Ishikawa (cell line): ENCODE measurements around the gene SNORC.

Experiments
- CEBPB ChIP-seq: IDR thresholded peaks from 2 replicates; pipeline ENCODE4 v1.6.1; 2012
- EGR1 ChIP-seq: IDR thresholded peaks from 2 replicates; pipeline ENCODE4 v1.6.1; 2012
- EP300 ChIP-seq: IDR thresholded peaks from 2 replicates; pipeline ENCODE4 v1.6.1; 2012; ENCODE audit warnings: borderline replicate concordance
- TAF1 ChIP-seq: IDR thresholded peaks from 2 replicates; pipeline ENCODE4 v1.6.1; 2012; ENCODE audit warnings: low read depth, mild to moderate bottlenecking
- TCF12 ChIP-seq: IDR thresholded peaks from 2 replicates; pipeline ENCODE4 v1.6.1; 2012; ENCODE audit warnings: low read depth
- ZBTB7A ChIP-seq: IDR thresholded peaks from 2 replicates; pipeline ENCODE4 v1.6.1; 2012; ENCODE audit warnings: low read depth
- TF ChIP-seq, protein P1 (sequence below): IDR thresholded peaks from 2 replicates; pipeline ENCODE4 v1.6.1; 2012; ENCODE audit warnings: low read depth, mild to moderate bottlenecking
- TF ChIP-seq, protein P2 (sequence below): IDR thresholded peaks from 2 replicates; pipeline ENCODE4 v1.6.1; 2012
- TF ChIP-seq, protein P3 (sequence below): IDR thresholded peaks from 2 replicates; pipeline ENCODE4 v1.6.1; 2012

DNA sequence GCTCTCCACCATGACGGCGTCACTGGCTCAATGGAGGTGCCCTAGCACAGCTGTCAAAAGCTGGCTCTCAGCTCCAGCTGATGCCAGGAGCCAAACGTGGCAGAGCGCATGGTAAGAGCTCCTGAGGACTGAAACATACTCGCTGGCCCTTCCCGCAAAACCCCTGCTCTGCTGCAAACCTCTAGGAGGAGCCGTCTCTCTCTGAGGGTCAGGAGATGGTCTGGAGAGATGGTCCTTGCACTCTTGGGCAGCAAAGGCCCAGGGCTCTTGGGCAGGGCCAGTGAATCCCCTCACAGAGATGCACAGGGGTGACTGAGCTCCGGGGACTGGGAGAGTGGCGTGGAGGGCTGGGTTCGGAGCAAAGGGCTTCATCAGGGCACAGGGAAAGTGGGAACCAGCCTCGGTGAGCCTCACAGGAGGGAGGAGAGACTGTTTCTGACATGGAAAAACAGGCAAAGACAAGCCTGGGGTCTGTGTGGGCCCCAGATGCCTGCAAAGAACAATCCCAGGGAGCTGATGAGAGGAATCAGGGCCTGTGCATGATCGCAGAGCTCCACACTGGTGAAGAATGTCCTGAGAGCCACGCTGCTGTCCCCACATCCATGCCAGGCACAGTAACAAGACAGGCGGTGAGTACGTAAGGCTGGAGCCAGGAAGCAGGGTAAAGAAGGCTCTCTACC, 17.2 kb downstream of the SNORC start:
- TF ChIP-seq TCF12, result no peak
- TF ChIP-seq CEBPB, result no peak
- no peak for TF ChIP-seq TAF1
- TF ChIP-seq, protein P1, sequence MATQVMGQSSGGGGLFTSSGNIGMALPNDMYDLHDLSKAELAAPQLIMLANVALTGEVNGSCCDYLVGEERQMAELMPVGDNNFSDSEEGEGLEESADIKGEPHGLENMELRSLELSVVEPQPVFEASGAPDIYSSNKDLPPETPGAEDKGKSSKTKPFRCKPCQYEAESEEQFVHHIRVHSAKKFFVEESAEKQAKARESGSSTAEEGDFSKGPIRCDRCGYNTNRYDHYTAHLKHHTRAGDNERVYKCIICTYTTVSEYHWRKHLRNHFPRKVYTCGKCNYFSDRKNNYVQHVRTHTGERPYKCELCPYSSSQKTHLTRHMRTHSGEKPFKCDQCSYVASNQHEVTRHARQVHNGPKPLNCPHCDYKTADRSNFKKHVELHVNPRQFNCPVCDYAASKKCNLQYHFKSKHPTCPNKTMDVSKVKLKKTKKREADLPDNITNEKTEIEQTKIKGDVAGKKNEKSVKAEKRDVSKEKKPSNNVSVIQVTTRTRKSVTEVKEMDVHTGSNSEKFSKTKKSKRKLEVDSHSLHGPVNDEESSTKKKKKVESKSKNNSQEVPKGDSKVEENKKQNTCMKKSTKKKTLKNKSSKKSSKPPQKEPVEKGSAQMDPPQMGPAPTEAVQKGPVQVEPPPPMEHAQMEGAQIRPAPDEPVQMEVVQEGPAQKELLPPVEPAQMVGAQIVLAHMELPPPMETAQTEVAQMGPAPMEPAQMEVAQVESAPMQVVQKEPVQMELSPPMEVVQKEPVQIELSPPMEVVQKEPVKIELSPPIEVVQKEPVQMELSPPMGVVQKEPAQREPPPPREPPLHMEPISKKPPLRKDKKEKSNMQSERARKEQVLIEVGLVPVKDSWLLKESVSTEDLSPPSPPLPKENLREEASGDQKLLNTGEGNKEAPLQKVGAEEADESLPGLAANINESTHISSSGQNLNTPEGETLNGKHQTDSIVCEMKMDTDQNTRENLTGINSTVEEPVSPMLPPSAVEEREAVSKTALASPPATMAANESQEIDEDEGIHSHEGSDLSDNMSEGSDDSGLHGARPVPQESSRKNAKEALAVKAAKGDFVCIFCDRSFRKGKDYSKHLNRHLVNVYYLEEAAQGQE, result no peak
- TF ChIP-seq, protein P2, sequence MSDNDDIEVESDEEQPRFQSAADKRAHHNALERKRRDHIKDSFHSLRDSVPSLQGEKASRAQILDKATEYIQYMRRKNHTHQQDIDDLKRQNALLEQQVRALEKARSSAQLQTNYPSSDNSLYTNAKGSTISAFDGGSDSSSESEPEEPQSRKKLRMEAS, result no peak
- TF ChIP-seq EGR1, result no peak
- TF ChIP-seq, protein P3, sequence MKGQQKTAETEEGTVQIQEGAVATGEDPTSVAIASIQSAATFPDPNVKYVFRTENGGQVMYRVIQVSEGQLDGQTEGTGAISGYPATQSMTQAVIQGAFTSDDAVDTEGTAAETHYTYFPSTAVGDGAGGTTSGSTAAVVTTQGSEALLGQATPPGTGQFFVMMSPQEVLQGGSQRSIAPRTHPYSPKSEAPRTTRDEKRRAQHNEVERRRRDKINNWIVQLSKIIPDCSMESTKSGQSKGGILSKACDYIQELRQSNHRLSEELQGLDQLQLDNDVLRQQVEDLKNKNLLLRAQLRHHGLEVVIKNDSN, result no peak
- TF ChIP-seq EP300, result no peak
- TF ChIP-seq ZBTB7A, result no peak
